ENCODE results near the gene ZNF253.

- no peak for TF ChIP-seq FOXA1 (IDR thresholded peaks at IDR 0.05)
- TF ChIP-seq NFRKB (IDR thresholded peaks at IDR 0.05) = no peak
- TF ChIP-seq TARDBP (IDR thresholded peaks at IDR 0.05) = no peak
- TF ChIP-seq ZNF384 (IDR thresholded peaks at IDR 0.05) = no peak
- TF ChIP-seq SP1 (IDR thresholded peaks at IDR 0.05) = no peak
- no peak for TF ChIP-seq FOXM1 (IDR thresholded peaks at IDR 0.05; ENCODE audit: borderline replicate concordance)
These were observed 35.2 kb downstream of the ZNF253 start, which contains the start of gene ZNF93 for GRCh38 chr19:19900729-19901444.
